Activated CD4-positive, alpha-beta T cell treated with anti-CD3 and anti-CD28 coated beads, Interleukin-2, Interleukin-4, amounts not matched to agents 100 ng/mL and 50 ng/mL, durations not matched to agents 16 hours and 8 hours (primary cell): ENCODE measurements around the gene AMBRA1.

Experiments
- DNase-seq: peaks from one replicate; pipeline ENCODE4 v3.0.0-alpha.2; 2020; ENCODE audit warnings: low spot score

The AMBRA1 gene

DNA sequence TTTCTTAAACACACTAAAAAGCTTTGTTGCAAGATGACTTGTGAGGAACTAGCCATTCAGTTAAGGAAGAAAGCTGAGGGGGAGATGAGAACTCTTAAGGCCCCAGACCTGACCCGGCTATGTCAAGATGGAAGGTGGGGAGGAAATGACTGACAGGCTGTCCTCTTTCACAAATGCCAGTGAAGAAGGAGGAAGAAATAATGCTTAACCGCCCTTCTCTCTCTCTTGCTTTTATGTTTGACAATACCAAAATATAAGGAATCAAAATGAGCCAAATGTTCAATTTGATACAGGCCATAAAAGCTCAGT is 87.4 kb downstream of the AMBRA1 start:
- DNase-seq, result no peak

DNA sequence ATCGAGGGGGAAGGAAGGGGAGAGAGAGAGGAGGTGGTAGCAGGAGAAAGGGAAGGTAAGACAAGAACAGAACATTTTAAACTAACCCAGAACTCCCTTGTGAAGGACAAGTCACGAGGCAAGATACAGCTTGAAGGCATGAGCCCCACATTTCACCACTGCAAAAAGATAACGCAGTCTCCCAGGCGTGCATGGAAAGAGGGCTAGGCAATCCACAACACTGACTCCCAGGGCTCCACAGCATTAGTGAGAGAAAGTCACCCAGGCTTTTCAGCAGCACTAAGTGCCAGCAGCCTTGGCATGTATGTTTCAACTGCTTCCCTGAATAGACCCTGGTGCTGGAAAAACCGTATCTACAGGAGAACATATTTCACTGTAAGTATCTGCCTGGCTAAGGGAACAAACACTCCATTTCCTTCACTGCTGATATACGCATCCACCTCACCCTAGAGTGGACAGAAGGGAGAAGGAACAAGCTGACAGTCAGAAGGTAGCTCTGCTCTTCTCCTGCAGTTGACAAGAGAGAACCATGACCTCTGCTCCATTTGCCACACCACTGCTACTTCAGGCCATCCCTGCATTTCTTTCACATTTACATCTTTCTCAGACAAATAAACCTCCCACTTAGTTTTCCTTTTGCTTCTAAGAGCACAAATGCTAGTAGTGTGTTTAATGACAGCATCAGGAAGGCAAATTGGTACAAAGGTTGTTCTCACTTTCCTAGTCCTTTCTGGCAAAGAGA is 87.9 kb downstream of the AMBRA1 start:
- DNase-seq, result no peak

DNA sequence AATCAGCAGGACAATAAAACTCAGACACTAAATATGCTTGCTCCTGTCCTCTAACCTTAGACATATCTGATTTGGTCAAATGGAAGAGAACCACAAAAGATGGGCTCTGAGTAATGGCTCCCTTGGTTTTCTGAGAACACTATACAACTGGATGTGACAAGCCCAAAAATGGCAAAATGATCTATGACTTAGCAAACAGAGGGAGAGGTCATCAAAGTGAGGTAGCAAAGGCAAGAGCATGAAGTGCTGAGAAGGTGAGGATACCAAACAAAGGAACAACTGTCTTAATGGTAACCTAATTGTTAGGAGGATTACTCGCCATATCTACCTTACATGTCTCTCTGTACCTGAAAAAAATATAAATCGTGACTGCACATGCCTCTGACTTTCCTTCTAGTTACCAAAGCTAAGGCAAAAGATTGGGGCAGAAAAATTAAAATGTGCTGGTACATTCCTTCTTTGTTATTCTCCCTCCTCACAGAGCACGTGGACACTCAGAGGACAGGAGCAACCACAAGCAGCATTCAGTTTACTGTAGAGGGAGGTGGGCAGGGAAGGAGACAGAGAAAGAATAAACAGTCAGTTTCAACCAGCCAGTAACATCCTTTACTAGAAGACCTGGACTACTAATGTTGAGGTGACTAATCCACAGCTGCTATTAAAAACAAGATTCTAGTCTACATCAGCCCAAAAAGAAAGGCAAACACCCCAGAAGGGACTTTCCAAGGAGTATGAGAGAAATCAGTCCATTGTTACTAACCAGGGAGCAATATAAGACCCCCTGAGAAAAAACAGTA is 88.8 kb downstream of the AMBRA1 start:
- DNase-seq, result peak; percentile 51

DNA sequence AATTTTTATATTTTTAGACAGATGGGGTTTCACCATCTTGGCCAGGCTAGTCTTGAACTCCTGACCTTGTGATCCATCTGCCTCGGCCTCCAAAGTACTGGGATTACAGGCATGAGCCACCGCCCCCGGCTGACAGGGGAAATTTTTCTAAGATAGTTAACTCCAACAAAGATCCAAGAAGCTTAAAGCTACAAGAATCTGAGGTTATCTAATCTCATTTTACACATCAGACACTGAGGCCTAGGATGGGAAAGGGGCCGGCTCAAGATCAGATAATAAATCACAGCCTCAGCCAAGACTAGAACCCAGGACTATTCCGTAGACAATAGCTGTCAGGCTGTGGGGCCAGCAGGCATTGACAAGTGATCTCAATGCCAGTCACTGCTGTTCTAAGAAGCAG is 94.0 kb downstream of the AMBRA1 start:
- no peak for DNase-seq

DNA sequence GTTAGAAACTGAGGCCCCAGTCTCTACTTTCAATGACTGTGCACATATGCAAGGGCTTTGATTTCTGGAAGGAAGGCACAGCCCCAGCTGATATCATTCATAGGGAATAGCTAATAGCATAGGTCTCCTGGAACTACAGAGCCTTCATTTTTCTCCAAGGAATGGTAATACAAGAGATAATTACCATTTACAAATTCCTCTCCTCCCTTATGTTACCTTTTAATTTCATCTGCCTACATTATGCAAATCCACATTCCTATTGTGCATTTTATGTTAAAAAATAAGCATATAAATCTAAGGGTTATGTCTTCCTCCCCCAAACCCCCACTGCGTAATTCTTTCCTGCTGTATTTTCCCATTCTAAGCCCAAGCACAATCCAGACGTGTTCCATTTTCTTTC is 94.9 kb downstream of the AMBRA1 start:
- DNase-seq, result no peak

DNA sequence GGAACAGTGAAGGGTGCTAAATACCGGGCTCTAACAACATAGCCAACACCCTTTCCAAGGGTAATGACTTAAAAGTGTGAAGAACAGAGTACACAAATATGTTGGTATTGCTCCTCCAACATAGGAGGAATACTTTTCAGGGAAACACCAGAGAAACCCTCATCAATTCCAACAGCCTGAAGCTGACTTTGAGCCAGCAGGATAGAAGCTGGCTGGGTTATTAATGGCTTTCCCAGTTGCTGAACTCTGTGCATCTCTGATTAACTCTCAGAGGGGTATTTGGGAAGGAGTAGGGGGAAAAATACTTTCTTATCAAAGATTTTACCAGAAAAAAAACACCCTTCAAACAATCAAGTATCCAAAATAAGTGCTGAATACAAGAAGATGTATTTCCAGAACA is 95.6 kb downstream of the AMBRA1 start:
- DNase-seq, result no peak

DNA sequence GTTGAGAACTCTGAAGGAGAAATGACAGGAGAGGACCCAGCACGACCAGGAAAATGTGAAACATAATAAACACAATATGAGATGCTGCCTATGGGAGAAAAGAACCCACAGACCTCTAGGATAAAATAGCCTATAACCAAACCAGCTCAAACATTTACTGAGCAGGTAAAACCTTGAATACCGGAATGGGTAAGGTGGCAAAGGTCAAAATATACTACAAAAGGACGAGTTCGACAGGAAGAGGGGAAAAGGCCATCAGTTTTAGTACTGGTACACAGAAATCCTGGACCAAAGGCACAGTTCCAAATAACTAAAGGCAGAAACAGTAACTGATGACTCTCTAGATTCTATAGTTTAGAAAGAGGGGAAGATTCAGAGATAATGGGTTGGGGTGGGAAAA is 96.3 kb downstream of the AMBRA1 start:
- DNase-seq, result no peak

DNA sequence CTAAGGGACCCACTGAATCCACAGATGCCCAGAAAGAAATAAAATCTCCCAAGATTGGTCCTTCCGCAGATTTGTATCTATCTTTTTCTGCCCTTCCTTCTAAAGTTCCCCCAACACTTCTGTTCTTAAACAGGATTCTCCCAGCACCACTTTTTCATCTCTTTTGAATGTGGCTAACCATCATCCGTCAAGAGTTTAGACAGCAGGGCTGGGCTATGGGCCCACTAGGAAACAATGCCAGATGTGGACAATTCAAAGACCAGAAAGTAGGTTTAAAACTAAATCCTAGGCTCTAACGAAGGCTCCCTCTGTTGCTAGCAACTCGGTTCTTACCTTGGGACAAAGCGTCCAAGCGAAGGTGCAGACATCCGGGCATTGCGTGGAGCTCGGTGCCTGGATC is 100.0 kb downstream of the AMBRA1 start:
- no peak for DNase-seq

DNA sequence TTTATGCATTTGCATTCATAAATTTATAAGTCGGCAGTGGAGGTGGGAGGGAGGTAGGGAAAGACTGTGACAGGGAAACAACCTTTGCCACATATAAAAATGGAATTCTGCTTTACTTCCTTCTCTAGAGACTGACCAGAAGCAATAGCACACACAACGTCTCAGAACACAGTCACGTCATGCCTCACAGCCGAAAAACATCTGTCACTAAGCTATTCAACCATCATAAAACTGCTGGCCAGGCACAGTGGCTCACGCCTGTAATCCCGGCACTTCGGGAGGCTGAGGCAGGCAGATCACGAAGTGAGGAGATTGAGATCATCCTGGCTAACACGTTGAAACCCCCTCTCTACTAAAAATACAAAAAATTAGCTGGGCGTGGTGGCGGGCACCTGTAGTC is 101.3 kb downstream of the AMBRA1 start:
- no peak for DNase-seq

DNA sequence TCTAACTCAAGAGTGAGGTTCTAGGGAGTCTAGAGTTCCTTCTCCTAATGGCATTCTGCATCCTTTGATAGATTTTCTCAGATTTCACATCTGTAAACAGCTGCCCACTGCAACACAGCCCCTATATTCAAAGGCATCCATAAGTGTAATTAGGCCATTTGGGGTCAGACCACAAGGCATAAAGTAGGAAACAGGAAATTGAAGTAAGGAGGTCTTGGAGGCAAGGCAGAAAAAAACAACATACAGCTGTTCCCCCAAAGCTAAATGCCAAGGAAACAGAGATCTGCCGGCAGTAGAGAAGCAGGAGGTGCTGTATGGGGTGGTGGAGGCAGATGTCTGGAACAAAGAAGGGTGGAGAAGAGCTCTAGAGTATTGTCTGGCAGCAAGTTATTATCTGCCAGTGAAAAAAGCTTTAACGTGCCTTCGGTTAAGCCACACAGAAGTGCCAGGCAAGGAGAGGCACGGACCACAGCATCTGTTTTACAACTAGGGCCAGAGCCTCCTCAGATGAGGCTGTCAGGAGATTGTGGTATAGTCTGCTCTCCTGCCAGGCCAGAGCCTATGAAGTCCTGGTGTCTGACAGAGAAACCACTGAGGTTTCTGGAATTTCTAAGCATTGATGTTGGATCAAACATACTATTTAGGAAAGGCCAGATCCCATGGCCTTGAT is 102.0 kb downstream of the AMBRA1 start:
- DNase-seq, result no peak

DNA sequence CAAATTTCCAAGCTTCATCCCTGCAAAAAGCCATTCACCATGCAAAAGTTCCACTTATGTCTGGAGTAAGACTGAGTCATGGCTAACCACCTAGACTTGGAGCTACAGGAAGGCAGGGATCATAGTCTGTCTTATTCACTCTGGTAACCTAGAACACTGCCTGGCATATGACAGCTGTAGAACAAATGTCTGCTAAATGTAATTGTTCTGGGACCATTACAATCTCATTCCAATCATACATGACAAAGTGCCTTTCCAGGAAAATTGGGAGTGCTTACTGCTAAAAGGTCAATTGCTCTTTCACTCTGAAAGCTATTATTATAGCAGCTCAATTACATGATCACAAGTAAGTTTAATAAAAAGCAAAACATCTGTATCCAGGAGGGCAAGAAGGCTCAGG is 103.2 kb downstream of the AMBRA1 start:
- no peak for DNase-seq

DNA sequence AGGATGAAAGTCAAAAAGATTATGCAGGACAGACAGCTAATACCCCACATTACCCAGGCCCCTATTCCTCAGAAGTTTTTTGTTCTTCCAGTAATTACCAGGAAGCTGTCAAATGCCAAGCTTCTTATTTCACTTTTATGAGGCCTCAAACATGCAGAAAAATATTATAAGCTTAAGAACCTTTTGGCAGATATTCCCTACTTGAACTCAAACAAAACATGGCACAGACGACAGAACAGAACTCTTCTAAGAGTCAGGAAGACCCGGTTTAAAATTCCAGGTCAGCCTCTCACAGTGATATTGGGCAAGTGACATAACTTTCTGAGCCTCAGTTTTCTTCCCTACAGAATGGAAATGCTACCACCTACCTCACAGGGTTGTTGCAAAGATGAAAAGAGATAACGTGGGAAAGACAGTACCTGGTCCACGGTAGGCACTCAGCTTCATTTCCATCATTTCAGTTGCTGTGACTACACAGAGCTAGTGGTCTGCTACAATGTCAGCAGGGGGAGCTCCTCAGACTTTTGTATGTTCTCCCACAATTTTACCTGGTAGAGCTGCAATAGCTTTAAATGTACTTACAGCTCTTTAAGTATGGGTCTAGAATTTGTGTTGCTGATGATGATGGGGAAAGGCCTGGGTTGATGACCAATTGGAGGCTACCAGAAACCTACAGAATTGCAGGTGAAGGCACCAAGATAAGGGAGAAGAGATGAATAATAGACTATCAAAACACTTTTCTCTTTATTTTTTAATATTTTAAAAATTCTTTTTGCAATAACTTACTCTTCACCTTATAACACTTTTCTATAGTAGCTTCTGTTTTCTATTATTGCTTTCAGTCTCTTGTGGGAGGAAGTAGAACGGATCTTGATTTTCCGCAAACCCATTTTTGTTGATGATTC is 103.9 kb downstream of the AMBRA1 start:
- peak; percentile 46 for DNase-seq

DNA sequence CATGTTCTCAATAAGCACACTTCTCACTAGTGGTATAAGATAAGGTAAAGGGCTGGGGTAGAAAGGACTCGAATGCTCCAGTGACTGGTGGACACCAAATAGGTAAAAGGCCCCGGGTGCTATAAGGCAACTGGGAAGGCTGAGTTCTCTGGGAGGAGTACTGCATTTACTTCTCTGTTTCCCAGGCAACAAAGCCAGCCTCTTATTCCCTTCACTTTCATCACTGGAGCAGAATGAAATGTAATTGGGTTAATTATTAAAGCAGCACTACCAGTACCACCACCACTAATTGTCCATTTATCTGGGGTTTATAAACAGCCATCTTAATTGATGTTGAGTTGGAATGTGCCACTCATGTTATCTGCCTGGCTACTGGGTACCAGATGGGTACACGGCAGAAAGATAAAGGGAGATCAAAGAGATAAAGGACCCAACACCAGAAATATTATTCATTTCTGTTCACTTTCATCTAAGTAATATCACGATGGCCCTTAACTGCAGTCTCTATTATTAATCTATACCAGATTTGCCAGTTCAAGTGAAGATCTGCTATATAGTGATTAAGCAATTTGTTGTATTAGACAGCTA is 107.9 kb downstream of the AMBRA1 start:
- DNase-seq, result no peak

DNA sequence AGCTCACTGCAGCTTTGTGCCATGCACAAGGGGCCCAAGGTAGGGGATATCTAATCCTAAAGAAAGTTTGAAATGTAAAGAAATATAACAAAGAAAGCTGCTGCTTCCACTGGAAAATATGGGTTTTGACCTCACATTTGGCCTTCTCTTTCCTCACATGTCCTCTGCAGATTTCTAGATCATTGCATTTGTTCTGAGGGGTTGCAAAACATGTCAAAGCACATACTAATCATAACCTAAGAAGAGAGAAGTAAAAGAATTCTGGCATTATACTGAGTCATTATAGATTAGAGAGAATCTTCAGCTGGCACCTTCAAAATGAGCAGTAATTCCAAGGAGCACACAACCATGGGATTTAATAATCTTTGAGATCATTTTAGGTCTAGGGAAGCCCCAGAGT is 109.7 kb downstream of the AMBRA1 start:
- no peak for DNase-seq

DNA sequence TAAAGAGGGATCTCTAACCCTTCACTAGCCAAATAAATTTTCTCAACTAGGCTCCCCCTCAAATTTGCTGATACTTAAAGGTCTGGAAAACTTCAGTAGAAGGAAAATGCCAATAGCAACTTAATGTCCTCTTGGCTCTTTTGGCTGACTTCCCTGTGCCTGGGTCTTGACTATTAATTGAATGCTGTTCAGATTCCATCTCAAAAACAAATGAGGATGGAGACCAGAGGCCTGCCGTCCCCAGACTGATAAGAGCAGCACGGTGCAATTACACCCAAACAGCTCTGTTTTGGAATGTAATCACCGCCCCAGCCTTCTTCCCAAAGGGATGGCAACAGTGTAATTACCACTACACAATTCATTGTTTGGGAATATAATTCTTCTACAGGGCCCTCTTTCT is 112.9 kb downstream of the AMBRA1 start:
- no peak for DNase-seq

DNA sequence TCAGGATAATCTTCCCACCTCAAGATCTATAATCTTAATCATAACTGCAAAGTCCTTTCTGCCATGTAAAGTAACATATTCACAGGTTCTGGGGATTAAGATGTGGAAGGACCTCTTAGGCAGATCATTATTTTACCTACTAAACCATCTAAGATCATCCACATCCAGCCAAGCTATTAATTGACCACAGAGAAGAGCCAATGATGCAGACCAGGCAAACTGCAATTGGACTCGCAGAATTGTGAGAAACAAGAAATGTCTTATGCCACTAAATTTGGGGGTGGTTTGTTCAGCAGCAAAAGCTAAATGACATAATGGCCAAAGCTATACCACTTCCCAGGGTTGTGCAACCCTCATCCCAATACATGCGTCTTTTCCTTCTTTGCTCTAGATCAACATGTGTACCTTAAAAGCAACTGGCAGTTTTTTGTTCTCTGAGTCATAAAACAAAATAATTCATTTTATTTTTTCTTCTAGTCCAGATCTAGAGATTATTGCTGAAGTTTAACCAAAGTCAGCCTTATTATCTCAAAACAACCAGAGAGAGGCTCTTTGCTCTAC is 113.6 kb downstream of the AMBRA1 start:
- no peak for DNase-seq

DNA sequence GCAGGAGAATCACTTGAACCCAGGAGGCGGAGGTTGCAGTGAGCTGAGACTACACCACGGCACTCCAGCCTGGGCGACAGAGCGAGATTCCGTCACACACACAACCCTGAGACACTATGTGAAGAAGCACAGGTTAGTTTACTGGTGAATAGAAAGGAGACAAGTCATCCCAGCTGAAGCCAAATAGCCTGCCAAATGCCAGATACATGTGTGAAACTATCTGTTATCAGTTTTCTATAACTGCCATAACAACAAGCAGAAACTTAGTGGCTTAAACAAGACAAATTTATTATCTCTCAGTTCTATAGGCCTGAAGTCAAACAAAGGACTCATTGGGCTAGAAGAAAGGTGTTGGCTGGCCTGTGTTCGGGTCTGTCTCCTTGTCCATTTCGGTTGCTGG is 114.2 kb downstream of the AMBRA1 start:
- no peak for DNase-seq

DNA sequence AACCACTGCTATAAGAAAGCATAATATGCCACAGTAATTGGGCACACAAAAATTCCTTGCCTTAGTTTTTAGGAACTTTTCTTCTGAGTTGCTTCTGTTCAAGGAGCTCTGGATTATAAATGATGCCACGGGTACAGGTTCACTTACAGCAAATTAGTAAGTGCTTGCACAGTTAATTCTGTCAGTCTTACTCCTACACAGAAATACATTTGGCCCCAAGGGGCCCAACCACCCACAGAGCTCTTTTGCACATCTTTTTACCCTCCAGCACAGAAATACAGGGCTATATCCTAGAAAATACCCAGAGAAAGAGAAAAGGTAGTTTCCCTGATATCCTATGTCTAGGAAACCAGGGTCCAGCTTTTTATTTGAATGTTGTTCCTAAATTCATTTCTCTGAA is 115.6 kb downstream of the AMBRA1 start:
- DNase-seq, result no peak

DNA sequence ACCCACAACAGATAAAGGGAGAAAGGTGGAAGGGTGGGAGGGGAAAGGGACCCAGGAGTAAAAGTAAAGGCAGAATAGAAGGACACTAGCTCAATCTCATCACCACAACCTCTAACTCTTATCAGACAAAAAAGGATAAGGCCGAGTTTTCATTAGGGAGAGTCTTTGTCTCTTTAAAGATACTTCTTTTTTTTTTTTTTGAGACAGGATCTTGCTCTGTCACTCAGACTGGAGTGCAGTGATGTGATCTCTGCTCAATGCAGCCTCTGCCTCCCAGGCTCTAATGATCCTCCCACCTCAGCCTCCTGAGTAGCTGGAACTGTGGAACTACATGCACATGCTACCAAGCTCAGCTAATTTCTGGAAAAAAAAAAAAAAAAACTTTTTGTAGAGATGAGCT is 116.7 kb downstream of the AMBRA1 start:
- DNase-seq, result no peak

DNA sequence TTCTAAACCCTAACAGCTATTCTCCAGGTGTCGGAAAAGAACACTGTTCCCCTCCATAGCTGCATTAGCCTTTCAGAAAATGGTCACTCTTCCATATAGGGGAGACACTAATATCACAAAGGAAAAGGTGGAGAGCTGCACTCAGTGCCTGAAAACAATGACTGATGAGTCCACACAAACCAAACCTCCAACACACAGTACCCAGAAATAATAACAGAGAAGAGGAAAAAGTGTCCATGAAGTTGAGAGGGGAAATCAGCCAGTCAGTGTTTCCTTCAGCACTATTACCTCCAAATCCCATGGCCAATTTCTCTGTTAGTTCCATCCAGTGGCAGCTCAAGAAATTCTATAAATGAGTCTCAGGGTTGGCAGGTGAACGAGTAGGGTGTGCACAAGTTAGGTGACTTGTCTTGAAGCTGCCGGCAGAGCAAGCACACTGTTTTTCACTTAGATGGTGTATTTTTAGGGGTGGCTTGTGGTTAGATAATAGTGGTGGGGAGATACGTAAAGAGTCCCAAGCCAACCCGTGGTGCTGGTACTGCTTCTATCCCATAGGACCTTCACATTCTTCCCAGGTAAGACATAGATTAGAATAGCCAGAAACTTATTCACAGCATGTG is 117.8 kb downstream of the AMBRA1 start:
- peak; percentile 6 for DNase-seq
